ENCODE measurements around the gene ZC3HAV1. TPM values are rescaled to one million over a fixed set of nuclear protein-coding genes. Genes with fewer than 3 reads are reported as not detected.
"Not testable (repeated sequence)": the region's sequence is repeated elsewhere in the genome, so short reads cannot be mapped to it uniquely, and the experiment has no call there.

Gene ZC3HAV1
- total RNA-seq, 2 experiments from 2014 or later, result 110 to 120 TPM

- POLR2A ChIA-PET, result interaction anchor here (1.2 kb wide), 1 partner anchor 32 kb away, joined by 6 read pairs; no protein-coding TSS in a partner anchor
- H3K36me3 Mint-ChIP-seq (ENCODE audit: low read depth); H3K27me3 Mint-ChIP-seq; intact Hi-C loops (cut with DNase I, micrococcal nuclease); H3K9me3 Mint-ChIP-seq (ENCODE audit: low read depth); H3K4me3 Mint-ChIP-seq: not testable (repeated sequence)
- ATAC-seq (peak; percentile 40), DNase-seq (peak; percentile 63)
- Mint-ChIP-seq H3K4me1 (peaks cover 34% of the 10 kb centered on the region), H3K27ac (peak overlapping the region; percentile 66)
- CTCF ChIA-PET, result interaction anchor here (0.5 to 2.1 kb wide), 4 partner anchors 8 to 478 kb away, joined by 3 to 10 read pairs (median 3); a partner anchor contains a TSS
These were observed 15.5 kb upstream of the ZC3HAV1 start for GRCh38 chr7:139124995-139125394.

GRCh38 chr7:139124084-139124914, 14.8 kb upstream of the ZC3HAV1 start:
- intact Hi-C loops (cut with DNase I, micrococcal nuclease), result no loop called here
- peaks cover 37% of the 10 kb centered on the region for H3K4me1 Mint-ChIP-seq
- H3K9me3 Mint-ChIP-seq (ENCODE audit: low read depth), result no peaks in the 10 kb centered on the region
- peak; percentile 85 for ATAC-seq
- no peak overlapping the region for H3K4me3 Mint-ChIP-seq
- peak; percentile 51 for DNase-seq
- peak overlapping the region; percentile 66 for H3K27ac Mint-ChIP-seq
- no peaks in the 10 kb centered on the region for H3K36me3 Mint-ChIP-seq (ENCODE audit: low read depth)
- no peaks in the 10 kb centered on the region for H3K27me3 Mint-ChIP-seq
- POLR2A ChIA-PET, result interaction anchor here (0.6 to 1.2 kb wide), 3 partner anchors 10 to 32 kb away, joined by 3 to 6 read pairs (median 3); no protein-coding TSS in a partner anchor
- CTCF ChIA-PET, result interaction anchor here (0.5 to 2.1 kb wide), 3 partner anchors 9 to 54 kb away, joined by 3 to 10 read pairs (median 3); a partner anchor contains a TSS

GRCh38 chr7:139119486-139119849, 9.9 kb upstream of the ZC3HAV1 start:
- CTCF ChIA-PET, result interaction anchor here (0.8 to 1.6 kb wide), 3 partner anchors 9 to 123 kb away, joined by 3 to 6 read pairs (median 4); no protein-coding TSS in a partner anchor
- Mint-ChIP-seq H3K27ac (no peak overlapping the region), H3K4me1 (peaks cover 42% of the 10 kb centered on the region), H3K9me3 (ENCODE audit: low read depth) (no peaks in the 10 kb centered on the region), H3K4me3 (no peak overlapping the region), H3K27me3 (no peaks in the 10 kb centered on the region), H3K36me3 (ENCODE audit: low read depth) (no peaks in the 10 kb centered on the region)
- intact Hi-C loops (cut with DNase I, micrococcal nuclease), result loop anchor here in 1 of 2 experiments (10.0 kb wide), 1 partner anchor 565 kb away; no protein-coding TSS in a partner anchor
- ATAC-seq (no peak), DNase-seq (no peak)
- POLR2A ChIA-PET, result interaction anchor here (1.0 to 2.3 kb wide), 3 partner anchors 14 to 24 kb away, joined by 3 to 8 read pairs (median 3); a partner anchor contains a TSS

GRCh38 chr7:139118805-139119485, 9.4 kb upstream of the ZC3HAV1 start:
- Mint-ChIP-seq H3K27ac (peak overlapping the region; percentile 48), H3K27me3 (no peaks in the 10 kb centered on the region), H3K36me3 (ENCODE audit: low read depth) (no peaks in the 10 kb centered on the region), H3K4me1 (peaks cover 36% of the 10 kb centered on the region), H3K4me3 (no peak overlapping the region), H3K9me3 (ENCODE audit: low read depth) (no peaks in the 10 kb centered on the region)
- ATAC-seq (peak; percentile 59), DNase-seq (peak; percentile 58)
- POLR2A ChIA-PET, result interaction anchor here (1.0 to 2.3 kb wide), 3 partner anchors 14 to 24 kb away, joined by 3 to 8 read pairs (median 3); a partner anchor contains a TSS
- intact Hi-C loops (cut with DNase I, micrococcal nuclease), result loop anchor here (1.0 to 10.0 kb wide), 2 partner anchors 10 to 566 kb away; partner anchors contain the start of gene ZC3HAV1 (in 1 of the 2)
- CTCF ChIA-PET, result interaction anchor here (1.0 to 1.6 kb wide), 3 partner anchors 10 to 24 kb away, joined by 4 to 6 read pairs (median 4); no protein-coding TSS in a partner anchor

DNA sequence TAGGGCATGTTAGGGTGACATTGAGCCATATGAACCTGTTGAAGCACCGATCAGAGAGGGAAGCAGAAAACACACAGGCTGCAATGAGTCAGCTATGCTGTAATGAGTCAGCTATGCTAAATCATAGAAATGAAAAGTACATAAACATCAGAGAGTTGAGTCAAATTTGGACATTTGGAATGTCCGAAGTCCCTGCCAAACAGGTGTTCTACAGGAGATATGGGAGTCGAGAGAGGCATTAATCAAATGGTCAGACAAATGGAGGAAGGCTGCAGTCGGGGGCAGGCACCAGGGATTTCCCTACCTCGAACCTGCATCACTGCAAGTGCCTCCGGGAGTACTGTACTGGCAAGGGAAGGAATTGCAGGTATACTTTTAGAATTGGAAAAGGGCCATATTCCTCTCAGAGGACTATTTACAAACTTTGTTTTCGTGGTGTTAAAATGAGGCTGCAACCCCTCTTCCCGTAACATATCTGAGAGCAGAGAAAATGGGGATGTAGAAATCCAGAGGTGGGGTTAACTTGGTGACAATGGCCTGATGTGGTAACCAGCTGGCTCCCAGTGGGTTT, 8.8 kb upstream of the ZC3HAV1 start:
- ATAC-seq, result peak; percentile 91
- ChIA-PET CTCF (interaction anchor here (0.9 to 1.6 kb wide), 5 partner anchors 10 to 43 kb away, joined by 3 to 6 read pairs (median 4); no protein-coding TSS in a partner anchor), POLR2A (interaction anchor here (0.7 to 2.3 kb wide), 3 partner anchors 13 to 377 kb away, joined by 3 to 8 read pairs (median 7); no protein-coding TSS in a partner anchor)
- DNase-seq, result peak; percentile 67
- no peaks in the 10 kb centered on the region for H3K9me3 Mint-ChIP-seq (ENCODE audit: low read depth)
- peaks cover 31% of the 10 kb centered on the region for H3K4me1 Mint-ChIP-seq
- H3K27me3 Mint-ChIP-seq, result no peaks in the 10 kb centered on the region
- no peaks in the 10 kb centered on the region for H3K36me3 Mint-ChIP-seq (ENCODE audit: low read depth)
- H3K4me3 Mint-ChIP-seq, result peak overlapping the region; percentile 27
- peak overlapping the region; percentile 48 for H3K27ac Mint-ChIP-seq
- intact Hi-C loops (cut with DNase I, micrococcal nuclease), result loop anchor here (1.0 to 10.0 kb wide), 2 partner anchors 9 to 566 kb away; partner anchors contain the start of gene ZC3HAV1 (in 1 of the 2)

DNA sequence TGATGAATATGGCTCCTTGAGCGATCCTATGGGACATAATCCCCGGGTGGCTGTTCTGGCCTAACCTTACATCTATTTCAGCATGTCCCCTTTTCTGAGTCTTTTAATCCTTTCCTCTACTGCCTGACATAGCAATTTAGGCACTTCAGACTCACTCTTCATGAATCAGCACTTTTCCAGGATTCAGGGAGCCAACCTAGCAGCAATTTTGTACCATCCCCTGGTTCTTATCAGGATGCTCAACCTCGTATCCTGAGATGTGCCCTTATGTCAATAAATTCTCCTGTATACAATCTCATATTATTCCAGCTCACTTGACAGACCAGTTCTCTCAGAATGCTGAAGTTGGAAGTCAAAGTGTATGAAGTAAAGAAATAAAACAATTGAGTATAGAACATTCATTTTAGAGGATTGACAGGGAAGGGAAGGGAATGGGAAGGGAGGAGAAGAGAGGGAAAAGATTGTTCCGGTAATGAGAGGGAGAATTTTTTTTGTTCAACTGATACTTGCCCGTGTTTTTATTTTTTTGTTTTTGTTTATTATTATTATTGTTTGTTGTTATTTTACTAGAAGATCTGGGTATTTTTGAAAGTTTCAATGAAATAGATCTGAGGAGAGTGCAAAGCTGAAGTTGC, 8.2 kb upstream of the ZC3HAV1 start:
- no peaks in the 10 kb centered on the region for H3K9me3 Mint-ChIP-seq (ENCODE audit: low read depth)
- CTCF ChIA-PET, result interaction anchor here (0.9 to 1.0 kb wide), 3 partner anchors 15 to 43 kb away, joined by 3 to 4 read pairs (median 4); no protein-coding TSS in a partner anchor
- intact Hi-C loops (cut with DNase I, micrococcal nuclease), result loop anchor here (1.0 to 10.0 kb wide), 2 partner anchors 8 to 567 kb away; partner anchors contain the start of gene ZC3HAV1 (in 1 of the 2)
- POLR2A ChIA-PET, result interaction anchor here (0.7 to 2.3 kb wide), 2 partner anchors 23 to 378 kb away, joined by 7 to 8 read pairs; no protein-coding TSS in a partner anchor
- no peaks in the 10 kb centered on the region for H3K27me3 Mint-ChIP-seq
- no peak for DNase-seq
- ATAC-seq, result no peak
- peaks cover 35% of the 10 kb centered on the region for H3K4me1 Mint-ChIP-seq
- H3K27ac Mint-ChIP-seq, result no peak overlapping the region
- no peaks in the 10 kb centered on the region for H3K36me3 Mint-ChIP-seq (ENCODE audit: low read depth)
- peak overlapping the region; percentile 27 for H3K4me3 Mint-ChIP-seq

DNA sequence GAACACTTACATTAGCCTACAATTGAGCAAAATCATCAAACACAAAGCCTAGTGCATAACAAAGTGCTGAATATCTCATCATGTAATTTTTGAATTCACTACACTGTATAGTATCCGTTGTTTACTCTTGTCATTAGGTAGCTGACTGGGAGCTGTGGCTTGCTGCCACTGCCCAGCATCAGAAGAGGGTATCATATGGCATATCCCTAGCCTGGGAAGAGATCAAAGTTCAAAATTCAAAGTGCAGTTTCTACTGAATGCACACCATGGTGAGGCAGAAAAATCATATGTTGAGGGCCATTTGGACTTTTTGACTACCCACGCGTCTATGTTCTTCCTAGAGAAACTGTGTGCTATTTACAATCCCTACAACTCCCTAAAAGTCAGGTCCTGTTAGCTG, 7.5 kb upstream of the ZC3HAV1 start:
- ChIA-PET POLR2A (interaction anchor here (1.0 to 1.1 kb wide), 2 partner anchors 12 to 22 kb away, joined by 3 to 11 read pairs; no protein-coding TSS in a partner anchor), CTCF (interaction anchor here (0.9 kb wide), 1 partner anchor 14 kb away, joined by 4 read pairs; no protein-coding TSS in a partner anchor)
- DNase-seq (no peak), ATAC-seq (no peak)
- H3K4me1 Mint-ChIP-seq, result peaks cover 40% of the 10 kb centered on the region
- no peaks in the 10 kb centered on the region for H3K27me3 Mint-ChIP-seq
- no peak overlapping the region for H3K27ac Mint-ChIP-seq
- H3K4me3 Mint-ChIP-seq, result no peak overlapping the region
- H3K36me3 Mint-ChIP-seq (ENCODE audit: low read depth), result no peaks in the 10 kb centered on the region
- no peaks in the 10 kb centered on the region for H3K9me3 Mint-ChIP-seq (ENCODE audit: low read depth)
- intact Hi-C loops (cut with DNase I, micrococcal nuclease), result loop anchor here in 1 of 2 experiments (10.0 kb wide), 1 partner anchor 568 kb away; no protein-coding TSS in a partner anchor

- no peak for DNase-seq
- Mint-ChIP-seq H3K27ac (no peak overlapping the region), H3K4me1 (peaks cover 56% of the 10 kb centered on the region), H3K9me3 (ENCODE audit: low read depth) (no peaks in the 10 kb centered on the region), H3K27me3 (no peaks in the 10 kb centered on the region), H3K4me3 (no peak overlapping the region), H3K36me3 (ENCODE audit: low read depth) (no peaks in the 10 kb centered on the region)
- CTCF ChIA-PET, result interaction anchor here (1.0 to 1.9 kb wide), 2 partner anchors 11 to 20 kb away, joined by 4 to 5 read pairs; no protein-coding TSS in a partner anchor
- POLR2A ChIA-PET, result interaction anchor here (1.2 to 1.9 kb wide), 2 partner anchors 9 to 20 kb away, joined by 3 to 6 read pairs; no protein-coding TSS in a partner anchor
- ATAC-seq, result no peak
- intact Hi-C loops (cut with DNase I, micrococcal nuclease), result loop anchor here in 1 of 2 experiments (10.0 kb wide), 1 partner anchor 570 kb away; no protein-coding TSS in a partner anchor
These were observed 5.6 kb upstream of the ZC3HAV1 start for GRCh38 chr7:139115104-139115503.

DNA sequence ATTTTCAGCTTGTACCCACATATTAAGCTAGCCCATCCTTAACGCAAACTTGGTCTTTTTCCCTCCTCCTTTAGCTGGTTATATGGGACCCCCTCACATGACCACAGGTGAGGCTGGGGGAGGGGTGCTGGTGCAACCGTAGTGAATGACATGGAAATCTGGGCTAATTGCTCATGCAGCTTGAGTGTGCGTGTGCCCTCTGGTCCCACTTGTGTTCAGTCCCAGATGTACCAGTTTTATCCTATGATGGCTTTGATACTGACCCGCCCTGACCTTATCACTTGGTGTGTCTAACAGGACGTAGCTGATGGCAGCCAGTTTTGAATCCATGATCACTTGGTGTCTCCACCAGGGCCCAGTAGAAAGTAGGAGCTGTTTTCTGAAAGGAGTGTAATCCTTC, 5.1 kb upstream of the ZC3HAV1 start:
- no peaks in the 10 kb centered on the region for H3K27me3 Mint-ChIP-seq
- CTCF ChIA-PET, result interaction anchor here (1.0 to 1.9 kb wide), 3 partner anchors 11 to 40 kb away, joined by 4 to 5 read pairs (median 5); no protein-coding TSS in a partner anchor
- H3K4me3 Mint-ChIP-seq, result no peak overlapping the region
- peaks cover 58% of the 10 kb centered on the region for H3K4me1 Mint-ChIP-seq
- H3K36me3 Mint-ChIP-seq (ENCODE audit: low read depth), result no peaks in the 10 kb centered on the region
- H3K27ac Mint-ChIP-seq, result no peak overlapping the region
- no peaks in the 10 kb centered on the region for H3K9me3 Mint-ChIP-seq (ENCODE audit: low read depth)
- no peak for ATAC-seq
- POLR2A ChIA-PET, result interaction anchor here (1.2 to 1.9 kb wide), 2 partner anchors 10 to 19 kb away, joined by 3 to 6 read pairs; no protein-coding TSS in a partner anchor
- no peak for DNase-seq
- intact Hi-C loops (cut with DNase I, micrococcal nuclease), result loop anchor here in 1 of 2 experiments (5.0 to 10.0 kb wide), 3 partner anchors 362 to 948 kb away; partner anchors contain the start of gene PARP12

All from activated CD4-positive, alpha-beta T cell treated with anti-CD3 and anti-CD28 coated beads for 36 hours (primary cell).